Left cardiac atrium (tissue), 4 donors: ENCODE data around the gene TCTN3. TPM values are rescaled to one million over a fixed set of nuclear protein-coding genes. Genes with fewer than 3 reads are reported as not detected.
"Not testable (repeated sequence)": the region's sequence is repeated elsewhere in the genome, so short reads cannot be mapped to it uniquely, and the experiment has no call there.

Experiments
- ATAC-seq, 2 donors: fragments of 200-7000 bp; cut with Tn5 transposase; one replicate each; pipeline ENCODE4 v1.9.1; 2020; ENCODE audit warnings: mild to moderate bottlenecking in 2 of 2, moderate library complexity in 2 of 2
- DNase-seq: peaks from one replicate; pipeline ENCODE4 v3.0.0-alpha.2; 2020
- intact Hi-C, 2 donors: fragments of 100-400 bp; cut with DNase I; formaldehyde crosslinking; loops; one replicate each; pipeline versions ENCODE4 v1.14.1 to v1.15.1; 2022 to 2023
- long read RNA-seq: library from polyadenylated mRNA; unstranded; transcript quantifications from one replicate; pipeline ENCODE4 v2.0.0, GENCODE V29; 2021
- total RNA-seq, 2 donors: library from RNA; stranded (reverse); fragmentation: NEBNext Ultra II Directional; extraction: Animal tissue kit (Norgen Biotek cat#: 25700); gene quantifications; one replicate each; pipeline ENCODE4 v1.2.1, GENCODE V29; 2021
- donor health status: DM: no; HTN: yes; CAD: no.
- donor health status: DM: no; HTN: yes; CAD: no; lungs with severe emphysema.
- donor health status: DM: yes; HTN: yes; CAD: no.
- donor health status: Dilated cardiomyopathy.

The TCTN3 gene
- 10 to 100 TPM; 13.4 to 20.2 TPM for total RNA-seq
- long read RNA-seq, transcript TCTN3-207 (14 exons, 2,739 nt), result major isoform, 13 of 13 reads
- long read RNA-seq, partial matches to known transcripts, result 0 of 13 reads
- long read RNA-seq, other reads (novel, unspliced or antisense), result 0 of 13 reads

GRCh38 chr10:95693668-95694534 lies at the start of gene TCTN3:
Gene TCTN3, minus strand, starts transcription at chr10:95693927. Its CDS starts 28 bp downstream, at chr10:95693899.
- peak; percentile 100 for ATAC-seq
- DNase-seq, result peak; percentile 98
- intact Hi-C loops, result loop anchor here (1.0 to 10.0 kb wide), 3 partner anchors 149 to 171 kb away; no protein-coding TSS in a partner anchor

- intact Hi-C loops, result no loop called here
- DNase-seq (no peak), ATAC-seq (no peak)
These were observed 49.3 kb upstream of the TCTN3 start for GRCh38 chr10:95742962-95743535.

- DNase-seq (peak; percentile 57), ATAC-seq (peak in 1 of 2 donors; percentile 43)
- intact Hi-C loops, result no loop called here
These were observed 48.8 kb upstream of the TCTN3 start for GRCh38 chr10:95742485-95742884.

- peak; percentile 87 to 96 for ATAC-seq
- intact Hi-C loops, result no loop called here
- peak; percentile 54 for DNase-seq
These were observed 48.2 kb upstream of the TCTN3 start for GRCh38 chr10:95741807-95742467.

GRCh38 chr10:95739056-95739455 lies 45.3 kb upstream of the TCTN3 start:
- ATAC-seq (no peak), DNase-seq (no peak)
- intact Hi-C loops, result no loop called here

- DNase-seq, ATAC-seq, intact Hi-C loops: not testable (repeated sequence)
These were observed 39.2 kb upstream of the TCTN3 start for GRCh38 chr10:95732907-95733306.

GRCh38 chr10:95730233-95730632 lies 36.5 kb upstream of the TCTN3 start:
- intact Hi-C loops, result no loop called here
- DNase-seq (no peak), ATAC-seq (no peak)

GRCh38 chr10:95729323-95730055 lies 35.8 kb upstream of the TCTN3 start:
- intact Hi-C loops, result no loop called here
- ATAC-seq (peak; percentile 41 to 63), DNase-seq (no peak)

GRCh38 chr10:95728526-95728925 lies 34.8 kb upstream of the TCTN3 start:
- ATAC-seq (no peak), DNase-seq (no peak)
- intact Hi-C loops, result no loop called here

GRCh38 chr10:95722496-95722895 lies 28.8 kb upstream of the TCTN3 start:
- DNase-seq, ATAC-seq, intact Hi-C loops: not testable (repeated sequence)

- intact Hi-C loops, DNase-seq, ATAC-seq: not testable (repeated sequence)
These were observed 27.0 kb upstream of the TCTN3 start for GRCh38 chr10:95720745-95721144.

GRCh38 chr10:95716866-95717265 lies 23.1 kb upstream of the TCTN3 start:
- intact Hi-C loops, result no loop called here
- ATAC-seq (no peak), DNase-seq (no peak)

- DNase-seq, result no peak
- intact Hi-C loops, result no loop called here
- no peak for ATAC-seq
These were observed 22.7 kb upstream of the TCTN3 start for GRCh38 chr10:95716466-95716865.

GRCh38 chr10:95711492-95711891 lies 17.8 kb upstream of the TCTN3 start:
- intact Hi-C loops, result no loop called here
- DNase-seq (no peak), ATAC-seq (no peak)

GRCh38 chr10:95706990-95707389 lies 13.3 kb upstream of the TCTN3 start:
- DNase-seq (no peak), ATAC-seq (no peak)
- intact Hi-C loops, result no loop called here

GRCh38 chr10:95706573-95706972 lies 12.8 kb upstream of the TCTN3 start:
- ATAC-seq, result no peak
- intact Hi-C loops, result no loop called here
- no peak for DNase-seq

GRCh38 chr10:95698415-95698814 lies 4.7 kb upstream of the TCTN3 start:
- intact Hi-C loops, result loop anchor here in 1 of 2 donors (10.0 kb wide), 1 partner anchor 146 kb away; no protein-coding TSS in a partner anchor
- DNase-seq, result no peak
- ATAC-seq, result no peak

GRCh38 chr10:95697429-95697828 lies 3.7 kb upstream of the TCTN3 start:
- ATAC-seq, result no peak
- DNase-seq, result no peak
- intact Hi-C loops, result loop anchor here in 1 of 2 donors (10.0 kb wide), 1 partner anchor 147 kb away; no protein-coding TSS in a partner anchor

GRCh38 chr10:95694665-95695064 lies 938 bp upstream of the TCTN3 start:
- no peak for ATAC-seq
- no peak for DNase-seq
- intact Hi-C loops, result loop anchor here (1.0 to 10.0 kb wide), 3 partner anchors 148 to 171 kb away; no protein-coding TSS in a partner anchor
